T-helper 1 cell treated with Interleukin-12 subunit alpha and Interleukin-12 subunit beta and Interleukin-4 antibody, amounts not matched to agents 30 μg/mL and 1 μg/mL, for 36 hours (primary cell): ENCODE data around the gene CYP2F1.
"Not testable (repeated sequence)": the region's sequence is repeated elsewhere in the genome, so short reads cannot be mapped to it uniquely, and the experiment has no call there.

Experiments used
- H3K27ac Mint-ChIP-seq: one replicate; pipeline ENCODE4 v1.8.0; 2021; ENCODE audit warnings: mild to moderate bottlenecking, mixed read lengths
- H3K27me3 Mint-ChIP-seq: one replicate; pipeline ENCODE4 v1.8.0; 2021; ENCODE audit warnings: low read depth, mixed read lengths
- H3K36me3 Mint-ChIP-seq: one replicate; pipeline ENCODE4 v1.8.0; 2021; ENCODE audit warnings: low read depth, mixed read lengths
- H3K4me1 Mint-ChIP-seq: one replicate; pipeline ENCODE4 v1.8.0; 2021; ENCODE audit warnings: low read depth, mixed read lengths
- H3K4me3 Mint-ChIP-seq: one replicate; pipeline ENCODE4 v1.8.0; 2021; ENCODE audit warnings: mild to moderate bottlenecking, moderate library complexity, mixed read lengths
- H3K9me3 Mint-ChIP-seq: one replicate; pipeline ENCODE4 v1.8.0; 2021; ENCODE audit warnings: mixed read lengths

The CYP2F1 gene

DNA sequence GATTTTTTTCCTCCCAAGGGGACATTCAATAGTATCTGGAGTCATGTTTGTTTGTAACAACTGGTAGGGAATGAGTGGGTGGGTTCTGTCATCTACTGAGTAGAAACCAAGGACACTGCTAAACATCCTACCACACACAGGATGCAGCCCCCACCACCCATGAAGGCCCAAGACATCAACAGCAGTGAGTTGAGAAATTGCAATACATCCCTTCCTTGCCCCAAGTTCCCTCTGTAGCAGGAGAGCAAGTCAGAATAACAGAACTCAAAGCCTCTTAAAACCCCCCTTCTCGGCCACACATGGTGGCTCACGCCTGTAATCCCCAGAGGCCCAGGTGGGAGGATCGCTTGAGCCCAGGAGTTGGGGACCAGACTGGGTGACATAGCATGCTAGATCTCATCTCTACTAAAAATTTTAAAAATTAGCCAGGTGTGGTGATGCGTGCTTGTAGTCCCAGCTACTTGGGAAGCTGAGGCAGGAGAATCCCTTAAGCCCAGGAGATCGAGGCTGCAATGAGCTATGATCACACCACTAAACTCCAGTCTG, 2.4 kb upstream of the CYP2F1 start:
- Mint-ChIP-seq H3K4me3 (no peak overlapping the region), H3K4me1 (no peaks in the 10 kb centered on the region), H3K27me3 (peaks cover 8% of the 10 kb centered on the region), H3K36me3 (no peaks in the 10 kb centered on the region), H3K9me3 (no peaks in the 10 kb centered on the region), H3K27ac (no peak overlapping the region)

- Mint-ChIP-seq H3K9me3 (no peaks in the 10 kb centered on the region), H3K36me3 (no peaks in the 10 kb centered on the region), H3K27me3 (peaks cover 13% of the 10 kb centered on the region), H3K27ac (no peak overlapping the region), H3K4me3 (no peak overlapping the region), H3K4me1 (no peaks in the 10 kb centered on the region)
Observed at GRCh38 chr19:41112728-41113290, 1.4 kb upstream of the CYP2F1 start.

DNA sequence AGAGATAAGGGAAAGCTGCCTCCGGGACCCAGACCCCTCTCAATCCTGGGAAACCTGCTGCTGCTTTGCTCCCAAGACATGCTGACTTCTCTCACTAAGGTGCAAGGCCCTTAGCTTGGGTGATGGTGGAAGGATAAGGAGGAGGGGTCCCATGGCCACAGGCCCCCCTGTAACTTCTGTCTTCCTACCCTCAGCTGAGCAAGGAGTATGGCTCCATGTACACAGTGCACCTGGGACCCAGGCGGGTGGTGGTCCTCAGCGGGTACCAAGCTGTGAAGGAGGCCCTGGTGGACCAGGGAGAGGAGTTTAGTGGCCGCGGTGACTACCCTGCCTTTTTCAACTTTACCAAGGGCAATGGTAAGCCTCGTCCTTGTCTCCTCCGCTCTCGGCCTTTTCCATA, 2.0 kb downstream of the CYP2F1 start:
- Mint-ChIP-seq H3K4me1 (peaks cover 11% of the 10 kb centered on the region), H3K27ac (no peak overlapping the region), H3K36me3 (no peaks in the 10 kb centered on the region), H3K9me3 (peaks cover 5% of the 10 kb centered on the region), H3K27me3 (peaks cover 31% of the 10 kb centered on the region), H3K4me3 (no peak overlapping the region)

DNA sequence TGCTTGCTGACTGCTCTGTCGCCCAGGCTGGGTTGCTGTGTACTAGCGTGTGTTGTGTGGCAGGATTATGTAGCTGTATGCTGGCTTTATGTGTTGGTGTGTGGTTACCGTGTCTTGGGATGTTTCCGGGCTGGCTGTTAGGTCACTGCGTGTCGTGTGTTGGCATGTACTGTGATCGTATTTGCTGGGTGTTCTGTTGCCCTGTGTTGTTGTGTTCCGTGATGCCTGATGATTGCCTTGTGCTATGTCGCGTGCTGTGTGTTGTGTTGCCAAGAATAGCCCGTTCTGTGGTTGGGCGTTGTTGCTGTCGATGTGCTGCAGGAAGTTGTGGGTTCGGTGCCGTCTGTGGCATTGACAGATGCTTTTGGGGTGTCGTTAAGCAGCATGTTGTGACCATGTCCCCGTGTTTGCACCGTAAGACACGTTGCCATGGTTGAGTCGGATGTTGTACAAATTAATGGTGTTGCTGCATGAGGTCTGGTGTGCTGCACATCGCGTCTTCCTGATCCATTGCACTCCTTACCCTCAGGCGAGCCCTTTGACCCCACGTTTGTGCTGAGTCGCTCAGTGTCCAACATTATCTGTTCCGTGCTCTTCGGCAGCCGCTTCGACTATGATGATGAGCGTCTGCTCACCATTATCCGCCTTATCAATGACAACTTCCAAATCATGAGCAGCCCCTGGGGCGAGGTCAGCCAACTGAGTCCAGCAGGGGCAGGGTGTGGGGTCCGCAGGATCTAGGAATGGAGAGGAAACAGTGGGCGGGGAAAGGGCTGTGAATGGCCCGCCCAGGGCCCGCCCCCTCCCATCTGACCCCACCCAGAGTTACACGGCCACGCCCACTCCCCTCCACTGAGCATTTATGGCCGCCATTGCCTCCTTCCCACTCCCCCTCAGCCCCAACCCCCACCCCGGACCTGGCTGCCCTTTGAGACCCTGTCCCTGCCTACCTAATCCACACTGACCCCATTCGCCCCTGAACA, 7.0 kb downstream of the CYP2F1 start:
- peaks cover 16% of the 10 kb centered on the region for H3K4me1 Mint-ChIP-seq
- H3K4me3 Mint-ChIP-seq, result peak overlapping the region; percentile 43
- H3K9me3 Mint-ChIP-seq, H3K36me3 Mint-ChIP-seq: not testable (repeated sequence)
- peaks cover 22% of the 10 kb centered on the region for H3K27me3 Mint-ChIP-seq
- H3K27ac Mint-ChIP-seq, result peak overlapping the region; percentile 73

GRCh38 chr19:41122846-41123245, 8.6 kb downstream of the CYP2F1 start:
- Mint-ChIP-seq H3K27ac (peak overlapping the region; percentile 21), H3K4me1 (peaks cover 26% of the 10 kb centered on the region), H3K27me3 (peaks cover 18% of the 10 kb centered on the region)
- not testable (repeated sequence) for H3K36me3 Mint-ChIP-seq, H3K4me3 Mint-ChIP-seq, H3K9me3 Mint-ChIP-seq

- H3K27ac Mint-ChIP-seq, result peak overlapping the region; percentile 31
- no peak overlapping the region for H3K4me3 Mint-ChIP-seq
- no peaks in the 10 kb centered on the region for H3K36me3 Mint-ChIP-seq
Observed at GRCh38 chr19:41123716-41124294, 9.6 kb downstream of the CYP2F1 start.

DNA sequence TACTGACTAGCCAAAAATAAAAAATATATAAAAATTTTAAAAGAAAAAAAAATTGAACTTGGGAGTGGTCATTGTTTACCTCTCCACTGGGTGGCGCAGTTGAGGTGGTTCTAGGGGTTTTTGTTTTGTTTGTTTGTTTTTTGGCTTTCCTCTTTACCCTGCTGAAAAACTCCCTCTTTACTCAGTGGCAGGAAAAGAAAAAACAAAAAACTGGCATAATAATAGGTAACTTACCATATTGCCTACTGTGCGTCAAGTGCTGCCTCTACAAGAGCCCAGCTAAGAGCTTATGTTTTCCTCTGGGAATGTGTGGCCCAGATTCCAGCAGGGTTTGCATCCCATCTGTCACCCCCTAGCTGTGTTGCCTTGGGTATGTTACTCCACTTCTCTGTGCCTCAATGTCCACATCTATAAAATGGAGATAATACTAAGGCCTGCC, 12.6 kb downstream of the CYP2F1 start:
- H3K27ac Mint-ChIP-seq, H3K36me3 Mint-ChIP-seq, H3K4me3 Mint-ChIP-seq, H3K9me3 Mint-ChIP-seq: not testable (repeated sequence)
- Mint-ChIP-seq H3K4me1 (peaks cover 21% of the 10 kb centered on the region), H3K27me3 (peaks cover 32% of the 10 kb centered on the region)

More at GRCh38 chr19:41123716-41124294, 9.6 kb downstream of the CYP2F1 start:
- Mint-ChIP-seq H3K4me1 (peaks cover 33% of the 10 kb centered on the region), H3K9me3 (peaks cover 6% of the 10 kb centered on the region), H3K27me3 (peaks cover 15% of the 10 kb centered on the region)

- not testable (repeated sequence) for H3K27ac Mint-ChIP-seq, H3K36me3 Mint-ChIP-seq, H3K9me3 Mint-ChIP-seq
- peak overlapping the region; percentile 42 for H3K4me3 Mint-ChIP-seq
- peaks cover 18% of the 10 kb centered on the region for H3K4me1 Mint-ChIP-seq
- H3K27me3 Mint-ChIP-seq, result peaks cover 33% of the 10 kb centered on the region
Observed at GRCh38 chr19:41127362-41127761, 13.1 kb downstream of the CYP2F1 start.

- H3K36me3 Mint-ChIP-seq, H3K9me3 Mint-ChIP-seq: not testable (repeated sequence)
- H3K27me3 Mint-ChIP-seq, result peaks cover 37% of the 10 kb centered on the region
- H3K27ac Mint-ChIP-seq, result peak overlapping the region; percentile 52
- H3K4me3 Mint-ChIP-seq, result peak overlapping the region; percentile 42
- peaks cover 17% of the 10 kb centered on the region for H3K4me1 Mint-ChIP-seq
Observed at GRCh38 chr19:41127801-41128300, 13.6 kb downstream of the CYP2F1 start.

GRCh38 chr19:41128692-41129091, 14.5 kb downstream of the CYP2F1 start:
- Mint-ChIP-seq H3K4me1 (peaks cover 17% of the 10 kb centered on the region), H3K27me3 (peaks cover 42% of the 10 kb centered on the region), H3K27ac (no peak overlapping the region), H3K9me3 (no peaks in the 10 kb centered on the region), H3K4me3 (no peak overlapping the region), H3K36me3 (no peaks in the 10 kb centered on the region)

GRCh38 chr19:41131186-41131585, 17.0 kb downstream of the CYP2F1 start:
- Mint-ChIP-seq H3K36me3 (no peaks in the 10 kb centered on the region), H3K9me3 (no peaks in the 10 kb centered on the region), H3K27ac (no peak overlapping the region), H3K4me3 (no peak overlapping the region), H3K4me1 (peaks cover 19% of the 10 kb centered on the region), H3K27me3 (peaks cover 49% of the 10 kb centered on the region)

DNA sequence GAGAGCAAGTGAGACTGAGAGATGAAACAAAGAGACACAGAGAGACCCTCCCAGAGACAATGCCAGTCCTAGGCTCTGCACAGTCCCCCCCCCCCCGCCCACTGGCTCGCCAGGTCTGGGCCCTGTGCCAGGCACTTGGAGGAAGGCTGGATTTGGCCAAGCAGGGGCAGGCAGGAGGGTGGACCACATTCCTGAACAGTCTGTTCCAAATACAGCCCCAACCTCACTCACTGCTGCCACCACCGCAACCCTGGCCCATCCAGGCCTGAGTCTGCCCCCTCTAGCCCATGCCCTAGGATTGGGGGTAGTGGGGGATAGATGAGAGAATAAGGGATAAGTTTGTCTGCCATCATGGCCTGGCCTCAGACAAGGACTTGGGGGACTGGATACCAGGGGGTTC, 19.0 kb downstream of the CYP2F1 start:
- no peaks in the 10 kb centered on the region for H3K9me3 Mint-ChIP-seq
- H3K4me3 Mint-ChIP-seq, result no peak overlapping the region
- no peaks in the 10 kb centered on the region for H3K36me3 Mint-ChIP-seq
- peaks cover 8% of the 10 kb centered on the region for H3K4me1 Mint-ChIP-seq
- peaks cover 50% of the 10 kb centered on the region for H3K27me3 Mint-ChIP-seq
- no peak overlapping the region for H3K27ac Mint-ChIP-seq

DNA sequence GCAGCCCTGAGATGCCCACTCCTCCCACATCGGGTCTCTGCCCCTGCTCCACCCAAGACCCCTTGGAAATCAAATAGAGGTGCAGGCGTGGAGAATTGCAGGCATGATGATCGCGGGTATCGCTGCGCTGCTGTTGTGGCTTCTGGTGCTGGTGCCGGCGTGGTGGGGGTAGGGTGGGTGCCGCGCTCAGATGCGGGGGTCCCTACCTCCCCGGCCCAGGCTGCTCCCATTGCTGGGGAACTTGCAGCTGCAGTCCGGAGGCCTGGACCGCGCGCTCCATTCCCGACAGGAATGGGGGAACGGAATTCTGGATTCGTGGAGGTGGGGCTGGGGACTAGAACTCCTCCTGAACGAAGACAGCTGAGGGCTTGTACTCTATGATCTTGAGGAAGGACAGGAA, 20.4 kb downstream of the CYP2F1 start:
- peaks cover 4% of the 10 kb centered on the region for H3K4me1 Mint-ChIP-seq
- no peaks in the 10 kb centered on the region for H3K36me3 Mint-ChIP-seq
- peaks cover 40% of the 10 kb centered on the region for H3K27me3 Mint-ChIP-seq
- H3K9me3 Mint-ChIP-seq, result no peaks in the 10 kb centered on the region
- H3K27ac Mint-ChIP-seq, result no peak overlapping the region
- peak overlapping the region; percentile 47 for H3K4me3 Mint-ChIP-seq
